Stimulated activated CD4-positive, alpha-beta T cell treated with anti-CD3 and anti-CD28 coated beads, Interleukin-12 subunit alpha, Interleukin-12 subunit beta, amount 100 ng/mL, for 24 hours (primary cell): ENCODE measurements around the gene UBA6.

ENCODE experiments used
- DNase-seq, 2 experiments: peaks; one replicate each; pipeline ENCODE4 v3.0.0-alpha.2; 2020; ENCODE audit warnings: low read depth in 2 of 2

The UBA6 gene

DNA sequence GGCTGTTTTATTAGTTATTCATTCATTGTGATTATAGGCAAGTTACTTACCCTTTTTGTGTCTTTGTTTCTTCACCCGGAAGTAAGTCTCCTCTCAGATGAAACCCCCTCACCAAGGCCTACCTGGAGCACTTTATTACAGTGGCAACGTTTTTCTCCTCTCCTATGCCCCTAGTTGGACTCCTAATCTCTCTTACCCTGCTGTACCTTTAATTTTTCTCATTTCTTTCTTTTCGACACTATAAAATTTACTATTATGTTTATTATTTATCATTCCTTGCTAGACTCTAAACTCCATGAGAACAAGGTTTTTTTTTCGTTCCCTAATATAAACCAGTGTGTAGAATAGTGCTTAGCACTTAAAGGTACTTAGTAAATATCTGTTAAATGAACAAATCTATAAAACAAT lies 124.9 kb downstream of the UBA6 start:
- no peak for DNase-seq

DNA sequence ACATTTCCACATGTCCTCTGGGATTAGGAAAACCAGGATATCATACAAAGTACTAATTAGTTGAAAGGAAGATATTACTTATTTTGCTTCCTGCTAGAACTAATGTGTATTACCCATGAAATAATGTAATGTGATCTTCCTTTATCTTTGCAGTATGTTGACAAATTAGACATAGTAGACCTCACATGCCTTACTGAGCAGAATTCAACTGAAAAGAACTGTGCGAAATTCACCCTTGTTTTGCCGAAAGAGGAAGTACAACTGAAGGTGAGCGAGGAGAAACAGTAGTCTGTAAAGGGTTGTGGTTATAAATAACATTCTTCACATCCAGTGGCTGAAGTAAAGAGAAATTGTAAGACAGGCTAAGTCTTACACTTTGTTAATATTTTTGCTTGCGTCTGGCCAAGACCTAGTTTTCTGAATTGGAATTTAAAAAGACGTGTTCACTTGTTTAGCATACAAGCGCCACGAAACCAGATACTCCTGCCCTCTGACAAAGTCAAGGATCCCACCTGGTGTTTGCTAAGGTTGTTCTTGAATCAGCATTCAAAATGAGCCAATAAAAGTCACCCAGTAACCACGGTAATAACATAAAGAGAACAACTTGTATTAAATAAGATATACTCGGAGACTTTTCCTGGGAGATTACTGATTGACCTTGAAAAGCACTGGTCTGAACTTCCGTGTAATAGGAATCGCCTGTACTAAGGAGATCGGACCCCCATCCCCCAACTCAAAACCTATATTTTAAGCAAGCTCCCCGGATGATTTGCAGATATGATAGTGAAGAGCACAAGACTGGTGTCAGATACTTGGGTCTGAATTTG lies 125.5 kb downstream of the UBA6 start:
- DNase-seq = no peak

DNA sequence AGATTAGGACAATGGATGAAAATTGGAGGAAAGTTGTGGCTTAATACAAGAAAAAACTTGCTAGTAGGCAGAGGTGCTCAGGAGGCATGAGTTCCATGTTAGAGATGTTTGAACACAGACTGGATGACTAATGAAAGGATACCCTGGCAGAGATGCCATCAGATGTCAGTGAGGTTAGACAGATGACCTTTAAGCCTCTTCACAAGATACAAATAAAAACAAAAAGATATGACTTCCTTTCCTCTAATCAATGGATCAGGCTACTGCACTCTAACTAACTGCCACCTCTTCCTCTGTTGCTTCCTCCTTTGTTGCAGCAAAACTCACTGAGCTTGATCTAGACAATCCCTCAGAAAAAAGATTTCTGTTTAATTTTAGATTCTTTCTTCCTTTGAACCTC lies 127.8 kb downstream of the UBA6 start:
- no peak for DNase-seq

DNA sequence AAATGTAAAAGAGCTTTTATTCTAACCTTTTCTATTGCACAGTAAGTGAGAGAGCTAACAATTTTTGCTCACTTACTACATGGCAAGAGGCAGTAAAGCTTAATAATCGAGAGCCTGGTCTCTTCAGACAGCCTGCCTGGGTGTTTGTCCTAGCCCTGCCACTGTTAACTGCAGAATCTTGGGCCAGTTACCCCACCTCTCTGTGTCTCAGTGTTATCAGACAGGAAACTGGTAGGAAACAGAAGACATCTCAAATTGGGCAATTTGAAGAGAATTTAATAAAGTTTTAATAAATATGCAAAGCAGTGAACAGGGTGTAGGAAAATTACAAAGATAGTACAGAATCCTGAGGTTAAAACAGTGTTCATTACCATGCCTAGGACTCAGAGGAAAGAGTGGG lies 129.0 kb downstream of the UBA6 start:
- no peak for DNase-seq

DNA sequence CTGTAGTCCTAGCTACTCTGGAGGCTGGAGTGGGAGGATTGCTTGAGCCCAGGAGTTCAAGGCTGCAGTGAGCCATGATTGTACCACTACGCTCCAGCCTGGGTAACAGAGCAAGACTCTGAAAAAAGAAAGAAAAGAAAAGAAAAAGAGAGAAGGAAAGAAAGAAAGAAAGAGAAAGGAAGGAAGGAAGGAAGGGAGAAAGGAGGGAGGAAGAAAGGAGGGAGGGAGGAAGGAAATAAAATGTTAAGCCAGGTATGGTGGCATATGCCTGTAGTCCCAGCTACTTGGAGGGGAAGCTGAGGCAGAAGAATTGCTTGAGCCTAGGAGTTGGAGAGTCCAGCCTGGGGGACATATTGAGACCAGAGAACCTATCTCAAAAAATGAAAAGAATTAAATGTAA lies 130.4 kb downstream of the UBA6 start:
- no peak for DNase-seq

DNA sequence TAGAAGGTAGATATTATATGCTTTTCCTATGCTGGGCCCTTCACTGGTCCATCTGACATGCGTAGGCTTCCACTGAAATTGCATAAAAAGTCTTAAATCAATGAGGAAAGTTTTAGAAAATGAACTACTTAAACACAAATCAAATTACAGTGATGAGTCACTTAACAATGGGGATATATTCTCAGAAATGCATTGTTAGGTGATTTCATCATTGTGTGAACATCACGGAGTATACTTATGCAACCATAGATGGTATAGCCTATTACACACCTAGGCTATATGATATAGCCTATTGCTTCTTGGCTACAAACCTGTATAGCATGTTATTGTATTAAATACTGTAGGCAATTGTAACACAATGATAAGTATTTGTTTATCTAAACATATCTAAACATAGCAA lies 132.1 kb downstream of the UBA6 start:
- no peak for DNase-seq

DNA sequence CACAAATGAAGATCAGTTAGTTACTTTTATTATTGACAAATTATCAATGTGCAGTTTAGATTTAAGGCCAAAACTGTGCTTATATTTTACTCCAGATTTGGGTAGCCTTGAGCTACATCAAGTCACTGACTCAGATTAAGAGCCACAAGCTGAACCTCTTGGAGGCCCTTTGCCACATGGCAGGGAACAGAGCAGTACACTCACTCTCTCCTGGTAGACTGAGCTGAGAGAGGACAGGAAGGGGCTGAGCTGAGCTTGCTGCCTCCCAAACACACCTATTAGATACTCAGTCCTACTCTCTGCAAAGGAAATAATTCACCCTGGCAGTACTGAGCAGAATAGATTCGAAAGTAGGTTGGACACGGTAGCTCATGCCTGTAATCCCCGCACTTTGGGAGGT lies 134.6 kb downstream of the UBA6 start:
- DNase-seq = no peak

DNA sequence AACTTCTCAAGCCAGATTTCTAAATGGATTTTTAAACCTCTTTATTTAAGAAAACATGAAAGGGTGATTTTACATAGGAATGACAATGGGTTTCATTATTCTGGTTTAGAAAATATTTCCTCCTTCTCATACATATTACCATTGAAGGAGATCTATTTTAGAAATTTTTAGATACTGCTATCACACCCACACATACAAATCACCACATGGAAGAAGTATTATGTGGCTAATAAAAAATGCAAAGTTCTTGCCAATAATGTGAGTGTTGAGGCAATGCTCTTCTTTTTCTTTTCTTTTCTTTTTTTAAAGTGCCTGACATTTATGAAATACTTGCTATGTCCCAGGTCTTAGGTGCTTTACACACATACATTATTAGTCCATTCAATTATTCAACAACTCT lies 135.7 kb downstream of the UBA6 start:
- DNase-seq = no peak
